ENCODE measurements around the gene LASP1.

GRCh38 chr17:38873640-38874380 lies 4.0 kb downstream of the LASP1 start:
- TF ChIP-seq CTCF (IDR thresholded peaks at IDR 0.05; ENCODE audit: borderline replicate concordance, extremely low read depth, low read length, poor library complexity, severe bottlenecking) (no peak), EZH2 (IDR thresholded peaks at IDR 0.05; ENCODE audit: borderline replicate concordance, low read depth, low read length, severe bottlenecking) (no peak)

All from DND-41 (cell line).